OCI-LY7 (cell line): ENCODE measurements around the gene PCARE.

Experiments used
- EZH2phosphoT487 ChIP-seq: fragments of 200-600 bp; sonication (generic); IDR thresholded peaks from 2 replicates; pipeline ENCODE4 v1.6.1; 2018; ENCODE audit warnings: low read depth, borderline replicate concordance, mild to moderate bottlenecking, mixed run types, antibody characterized with exemption, low read length, moderate library complexity, mixed read lengths
- TF ChIP-seq, protein P1 (sequence below): fragments of 200-600 bp; sonication (generic); conservative IDR thresholded peaks from 2 replicates; pipeline ENCODE4 v1.5.1; 2014; ENCODE audit warnings: mild to moderate bottlenecking, antibody characterized with exemption, low read length, moderate library complexity, mixed read lengths

DNA sequence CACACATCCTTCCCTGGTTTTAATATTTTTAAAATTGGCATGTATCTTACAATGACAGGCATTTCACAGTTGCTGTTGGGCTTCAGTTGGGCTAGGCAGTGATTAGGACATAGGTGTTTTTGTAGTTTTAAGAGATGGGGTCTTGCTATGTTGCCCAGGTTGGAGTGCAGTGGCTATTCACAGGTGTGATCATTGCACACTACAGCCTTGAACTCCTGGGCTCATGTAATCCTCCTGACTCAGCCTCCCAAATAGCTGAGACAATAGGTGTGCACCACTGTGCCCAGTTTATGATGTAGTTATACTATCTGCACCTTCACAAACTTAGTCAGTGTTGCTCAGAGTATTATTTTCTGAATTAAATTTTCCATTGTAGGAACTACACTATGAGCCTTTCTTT, 43.3 kb downstream of the PCARE start:
- TF ChIP-seq, protein P1, sequence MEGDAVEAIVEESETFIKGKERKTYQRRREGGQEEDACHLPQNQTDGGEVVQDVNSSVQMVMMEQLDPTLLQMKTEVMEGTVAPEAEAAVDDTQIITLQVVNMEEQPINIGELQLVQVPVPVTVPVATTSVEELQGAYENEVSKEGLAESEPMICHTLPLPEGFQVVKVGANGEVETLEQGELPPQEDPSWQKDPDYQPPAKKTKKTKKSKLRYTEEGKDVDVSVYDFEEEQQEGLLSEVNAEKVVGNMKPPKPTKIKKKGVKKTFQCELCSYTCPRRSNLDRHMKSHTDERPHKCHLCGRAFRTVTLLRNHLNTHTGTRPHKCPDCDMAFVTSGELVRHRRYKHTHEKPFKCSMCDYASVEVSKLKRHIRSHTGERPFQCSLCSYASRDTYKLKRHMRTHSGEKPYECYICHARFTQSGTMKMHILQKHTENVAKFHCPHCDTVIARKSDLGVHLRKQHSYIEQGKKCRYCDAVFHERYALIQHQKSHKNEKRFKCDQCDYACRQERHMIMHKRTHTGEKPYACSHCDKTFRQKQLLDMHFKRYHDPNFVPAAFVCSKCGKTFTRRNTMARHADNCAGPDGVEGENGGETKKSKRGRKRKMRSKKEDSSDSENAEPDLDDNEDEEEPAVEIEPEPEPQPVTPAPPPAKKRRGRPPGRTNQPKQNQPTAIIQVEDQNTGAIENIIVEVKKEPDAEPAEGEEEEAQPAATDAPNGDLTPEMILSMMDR: no peak
- no peak for TF ChIP-seq EZH2phosphoT487
